BLaER1 (cell line): ENCODE data around the gene POLR2F.

Source experiments
- H3K27ac ChIP-seq: shearing (Covaris generic); formaldehyde crosslinking; 2 replicates; pipeline ENCODE4 v1.8.1; 2022
- H3K27me3 ChIP-seq: shearing (Covaris generic); formaldehyde crosslinking; 2 replicates; pipeline ENCODE4 v1.8.1; 2022
- H3K36me3 ChIP-seq: shearing (Covaris generic); formaldehyde crosslinking; 2 replicates; pipeline ENCODE4 v1.8.1; 2022
- H3K4me1 ChIP-seq: shearing (Covaris generic); formaldehyde crosslinking; 2 replicates; pipeline ENCODE4 v1.8.1; 2022
- H3K4me2 ChIP-seq: shearing (Covaris generic); formaldehyde crosslinking; 2 replicates; pipeline ENCODE4 v1.8.1; 2022
- H3K4me3 ChIP-seq: shearing (Covaris generic); formaldehyde crosslinking; 2 replicates; pipeline ENCODE4 v1.8.1; 2022
- H3K9ac ChIP-seq: shearing (Covaris generic); formaldehyde crosslinking; 2 replicates; pipeline ENCODE4 v1.8.1; 2022
- H3K9me3 ChIP-seq: shearing (Covaris generic); formaldehyde crosslinking; 2 replicates; pipeline ENCODE4 v1.8.1; 2022
- H4K20me1 ChIP-seq: shearing (Covaris generic); formaldehyde crosslinking; 2 replicates; pipeline ENCODE4 v1.8.1; 2022
- Cebpa-rat ChIP-seq: shearing (Covaris generic); IDR thresholded peaks from 2 replicates; pipeline ENCODE4 v1.8.1; 2022

Gene POLR2F

GRCh38 chr22:37924386-37925065, 29.0 kb upstream of the POLR2F start:
- TF ChIP-seq Cebpa-rat, result no peak
- peaks cover 96% of the 10 kb centered on the region for H3K4me1 ChIP-seq
- no peaks in the 10 kb centered on the region for H3K9me3 ChIP-seq
- peaks cover 26% of the 10 kb centered on the region for H4K20me1 ChIP-seq
- peak overlapping the region; percentile 90 for H3K27ac ChIP-seq
- H3K27me3 ChIP-seq, result no peaks in the 10 kb centered on the region
- H3K4me2 ChIP-seq, result peak overlapping the region; percentile 99
- peak overlapping the region; percentile 71 for H3K4me3 ChIP-seq
- peak overlapping the region; percentile 80 for H3K9ac ChIP-seq
- peaks cover 32% of the 10 kb centered on the region for H3K36me3 ChIP-seq

- peak overlapping the region; percentile 71 for H3K4me3 ChIP-seq
- no peaks in the 10 kb centered on the region for H3K9me3 ChIP-seq
- H3K27ac ChIP-seq, result peak overlapping the region; percentile 90
- peaks cover 96% of the 10 kb centered on the region for H3K4me1 ChIP-seq
- peak overlapping the region; percentile 80 for H3K9ac ChIP-seq
- H3K36me3 ChIP-seq, result peaks cover 33% of the 10 kb centered on the region
- H4K20me1 ChIP-seq, result peaks cover 34% of the 10 kb centered on the region
- H3K4me2 ChIP-seq, result peak overlapping the region; percentile 99
- no peak for TF ChIP-seq Cebpa-rat
- H3K27me3 ChIP-seq, result no peaks in the 10 kb centered on the region
Observed at GRCh38 chr22:37925330-37925729, 28.2 kb upstream of the POLR2F start.

- TF ChIP-seq Cebpa-rat, result no peak
- Histone ChIP-seq H3K27me3 (no peaks in the 10 kb centered on the region), H3K4me2 (peak overlapping the region; percentile 99), H3K9me3 (no peaks in the 10 kb centered on the region), H4K20me1 (peaks cover 39% of the 10 kb centered on the region), H3K36me3 (peaks cover 32% of the 10 kb centered on the region), H3K27ac (peak overlapping the region; percentile 90), H3K4me3 (peak overlapping the region; percentile 71), H3K4me1 (peaks cover 96% of the 10 kb centered on the region), H3K9ac (peak overlapping the region; percentile 80)
Observed at GRCh38 chr22:37925767-37926166, 27.7 kb upstream of the POLR2F start.

- Histone ChIP-seq H3K27me3 (no peaks in the 10 kb centered on the region), H3K9ac (peak overlapping the region; percentile 80), H3K36me3 (peaks cover 27% of the 10 kb centered on the region), H3K9me3 (no peaks in the 10 kb centered on the region), H4K20me1 (peaks cover 44% of the 10 kb centered on the region), H3K4me3 (peak overlapping the region; percentile 71), H3K4me1 (peaks cover 96% of the 10 kb centered on the region), H3K27ac (peak overlapping the region; percentile 90), H3K4me2 (peak overlapping the region; percentile 99)
- TF ChIP-seq Cebpa-rat, result no peak
Observed at GRCh38 chr22:37926358-37926757, 27.1 kb upstream of the POLR2F start.

- H3K4me3 ChIP-seq, result peak overlapping the region; percentile 71
- peaks cover 96% of the 10 kb centered on the region for H3K4me1 ChIP-seq
- H3K9ac ChIP-seq, result peak overlapping the region; percentile 80
- no peak for TF ChIP-seq Cebpa-rat
- H3K27ac ChIP-seq, result peak overlapping the region; percentile 90
- peaks cover 51% of the 10 kb centered on the region for H4K20me1 ChIP-seq
- H3K27me3 ChIP-seq, result no peaks in the 10 kb centered on the region
- peak overlapping the region; percentile 99 for H3K4me2 ChIP-seq
- no peaks in the 10 kb centered on the region for H3K9me3 ChIP-seq
- peaks cover 22% of the 10 kb centered on the region for H3K36me3 ChIP-seq
Observed at GRCh38 chr22:37926771-37927636, 26.5 kb upstream of the POLR2F start.

GRCh38 chr22:37927637-37927936, 25.9 kb upstream of the POLR2F start:
- peaks cover 56% of the 10 kb centered on the region for H4K20me1 ChIP-seq
- H3K36me3 ChIP-seq, result peaks cover 27% of the 10 kb centered on the region

GRCh38 chr22:37929390-37929789, 24.1 kb upstream of the POLR2F start:
- Histone ChIP-seq H3K4me2 (peak overlapping the region; percentile 99), H4K20me1 (peaks cover 68% of the 10 kb centered on the region), H3K27ac (peak overlapping the region; percentile 84), H3K4me1 (peaks cover 100% of the 10 kb centered on the region), H3K9ac (peak overlapping the region; percentile 68), H3K36me3 (peaks cover 39% of the 10 kb centered on the region), H3K27me3 (no peaks in the 10 kb centered on the region), H3K9me3 (no peaks in the 10 kb centered on the region), H3K4me3 (0 out of 2 replicates have a peak overlapping the region, but pooled peaks have one; percentile 11)
- TF ChIP-seq Cebpa-rat, result no peak

More at GRCh38 chr22:37927637-37927936, 25.9 kb upstream of the POLR2F start:
- Histone ChIP-seq H3K27me3 (no peaks in the 10 kb centered on the region), H3K4me1 (peaks cover 100% of the 10 kb centered on the region), H3K9me3 (no peaks in the 10 kb centered on the region), H3K4me3 (peak overlapping the region; percentile 71), H3K27ac (peak overlapping the region; percentile 90), H3K9ac (0 out of 2 replicates have a peak overlapping the region, but pooled peaks have one; percentile 29), H3K4me2 (peak overlapping the region; percentile 99)
- no peak for TF ChIP-seq Cebpa-rat

GRCh38 chr22:37930270-37930951, 23.1 kb upstream of the POLR2F start:
- H3K36me3 ChIP-seq, result peaks cover 43% of the 10 kb centered on the region
- H3K9me3 ChIP-seq, result no peaks in the 10 kb centered on the region
- peak overlapping the region; percentile 47; the same call in 1 of the 2 replicates for H3K4me3 ChIP-seq
- peak overlapping the region; percentile 84 for H3K27ac ChIP-seq
- H3K27me3 ChIP-seq, result no peaks in the 10 kb centered on the region
- H3K4me1 ChIP-seq, result peaks cover 98% of the 10 kb centered on the region
- no peak for TF ChIP-seq Cebpa-rat
- peak overlapping the region; percentile 68 for H3K9ac ChIP-seq
- H4K20me1 ChIP-seq, result peaks cover 68% of the 10 kb centered on the region
- H3K4me2 ChIP-seq, result peak overlapping the region; percentile 99

- peak overlapping the region; percentile 84 for H3K27ac ChIP-seq
- peak overlapping the region; percentile 68; the same call in 1 of the 2 replicates for H3K9ac ChIP-seq
- H3K27me3 ChIP-seq, result no peaks in the 10 kb centered on the region
- H3K36me3 ChIP-seq, result peaks cover 43% of the 10 kb centered on the region
- no peaks in the 10 kb centered on the region for H3K9me3 ChIP-seq
- no peak for TF ChIP-seq Cebpa-rat
- peaks cover 70% of the 10 kb centered on the region for H4K20me1 ChIP-seq
- peak overlapping the region; percentile 47; the same call in 1 of the 2 replicates for H3K4me3 ChIP-seq
- H3K4me2 ChIP-seq, result peak overlapping the region; percentile 99
- H3K4me1 ChIP-seq, result peaks cover 98% of the 10 kb centered on the region
Observed at GRCh38 chr22:37930952-37931440, 22.5 kb upstream of the POLR2F start.
